GM21723 (cell line): ENCODE measurements around the gene PSMD13.
"Not testable (repeated sequence)": the region's sequence is repeated elsewhere in the genome, so short reads cannot be mapped to it uniquely, and the experiment has no call there.

Source experiments
- ATAC-seq: cut with Tn5 transposase; IDR thresholded peaks from one replicate; pipeline ENCODE4 v1.9.1; 2021; ENCODE audit warnings: mild to moderate bottlenecking, moderate library complexity; ENCODE audit not compliant: unreplicated experiment

The PSMD13 gene

GRCh38 chr11:285894-286220 is 49.1 kb downstream of the PSMD13 start:
- ATAC-seq, result no peak

GRCh38 chr11:286977-287820 is 50.4 kb downstream of the PSMD13 start:
- ATAC-seq, result not testable (repeated sequence)

GRCh38 chr11:287821-288477 is 51.2 kb downstream of the PSMD13 start:
- no peak for ATAC-seq

GRCh38 chr11:288478-289397 is 52.0 kb downstream of the PSMD13 start, which contains the start of gene PGGHG:
Gene PGGHG, plus strand, starts transcription at chr11:289126. Its CDS starts 691 bp downstream, at chr11:289817.
- ATAC-seq, result peak; percentile 67

- no peak for ATAC-seq
Observed at GRCh38 chr11:289398-289711, 52.6 kb downstream of the PSMD13 start.

GRCh38 chr11:289712-290620 is 53.2 kb downstream of the PSMD13 start:
- ATAC-seq, result no peak

GRCh38 chr11:290621-291231 is 54.0 kb downstream of the PSMD13 start:
- no peak for ATAC-seq

- no peak for ATAC-seq
Observed at GRCh38 chr11:291281-292210, 54.8 kb downstream of the PSMD13 start.

- ATAC-seq, result no peak
Observed at GRCh38 chr11:292211-293121, 55.7 kb downstream of the PSMD13 start.

GRCh38 chr11:293271-293851 is 56.6 kb downstream of the PSMD13 start:
- ATAC-seq, result no peak

GRCh38 chr11:293852-294661 is 57.3 kb downstream of the PSMD13 start:
- no peak for ATAC-seq

GRCh38 chr11:294780-295179 is 58.0 kb downstream of the PSMD13 start:
- no peak for ATAC-seq

GRCh38 chr11:295351-296170 is 58.8 kb downstream of the PSMD13 start:
- ATAC-seq, result no peak

GRCh38 chr11:296171-297050 is 59.6 kb downstream of the PSMD13 start:
- no peak for ATAC-seq

- ATAC-seq, result no peak
Observed at GRCh38 chr11:297051-297585, 60.3 kb downstream of the PSMD13 start.
